Gastrocnemius medialis (tissue), 4 donors: Measurements from ENCODE around the gene SEPTIN12.

Experiments
- POLR2A ChIP-seq, 2 donors: fragments of 450-650 bp; IDR thresholded peaks; one replicate each; pipeline ENCODE4 v1.6.1; 2017; ENCODE audit warnings: antibody characterized with exemption in 2 of 2, mild to moderate bottlenecking in 2 of 2, moderate library complexity in 2 of 2
- TF ChIP-seq, protein P1 (sequence below), 5 experiments: fragments of 450-650 bp in 3 of 5; fragments of 200-600 bp in 2 of 5; sonication (generic) in 2 of 5; IDR thresholded peaks in 4 of 5; conservative IDR thresholded peaks in 1 of 5; 1 replicate in 4 of 5; 2 replicates in 1 of 5; pipeline ENCODE4 v1.5.1; 2016 to 2019; ENCODE audit warnings: antibody characterized with exemption in 5 of 5, mild to moderate bottlenecking in 3 of 5, moderate library complexity in 3 of 5

- TF ChIP-seq, protein P1, sequence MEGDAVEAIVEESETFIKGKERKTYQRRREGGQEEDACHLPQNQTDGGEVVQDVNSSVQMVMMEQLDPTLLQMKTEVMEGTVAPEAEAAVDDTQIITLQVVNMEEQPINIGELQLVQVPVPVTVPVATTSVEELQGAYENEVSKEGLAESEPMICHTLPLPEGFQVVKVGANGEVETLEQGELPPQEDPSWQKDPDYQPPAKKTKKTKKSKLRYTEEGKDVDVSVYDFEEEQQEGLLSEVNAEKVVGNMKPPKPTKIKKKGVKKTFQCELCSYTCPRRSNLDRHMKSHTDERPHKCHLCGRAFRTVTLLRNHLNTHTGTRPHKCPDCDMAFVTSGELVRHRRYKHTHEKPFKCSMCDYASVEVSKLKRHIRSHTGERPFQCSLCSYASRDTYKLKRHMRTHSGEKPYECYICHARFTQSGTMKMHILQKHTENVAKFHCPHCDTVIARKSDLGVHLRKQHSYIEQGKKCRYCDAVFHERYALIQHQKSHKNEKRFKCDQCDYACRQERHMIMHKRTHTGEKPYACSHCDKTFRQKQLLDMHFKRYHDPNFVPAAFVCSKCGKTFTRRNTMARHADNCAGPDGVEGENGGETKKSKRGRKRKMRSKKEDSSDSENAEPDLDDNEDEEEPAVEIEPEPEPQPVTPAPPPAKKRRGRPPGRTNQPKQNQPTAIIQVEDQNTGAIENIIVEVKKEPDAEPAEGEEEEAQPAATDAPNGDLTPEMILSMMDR (IDR thresholded peaks at IDR 0.05 in 4 of 5, conservative IDR thresholded peaks at IDR 0.05 in 1 of 5), result no peak
- TF ChIP-seq POLR2A (IDR thresholded peaks at IDR 0.05), result no peak
Measured at GRCh38 chr16:4787068-4787467, 1.1 kb downstream of the SEPTIN12 start.
